Measurements from ENCODE around the gene NUP188. TPM values are rescaled to one million over a fixed set of nuclear protein-coding genes. Genes with fewer than 3 reads are reported as not detected.

The NUP188 gene, protein sequence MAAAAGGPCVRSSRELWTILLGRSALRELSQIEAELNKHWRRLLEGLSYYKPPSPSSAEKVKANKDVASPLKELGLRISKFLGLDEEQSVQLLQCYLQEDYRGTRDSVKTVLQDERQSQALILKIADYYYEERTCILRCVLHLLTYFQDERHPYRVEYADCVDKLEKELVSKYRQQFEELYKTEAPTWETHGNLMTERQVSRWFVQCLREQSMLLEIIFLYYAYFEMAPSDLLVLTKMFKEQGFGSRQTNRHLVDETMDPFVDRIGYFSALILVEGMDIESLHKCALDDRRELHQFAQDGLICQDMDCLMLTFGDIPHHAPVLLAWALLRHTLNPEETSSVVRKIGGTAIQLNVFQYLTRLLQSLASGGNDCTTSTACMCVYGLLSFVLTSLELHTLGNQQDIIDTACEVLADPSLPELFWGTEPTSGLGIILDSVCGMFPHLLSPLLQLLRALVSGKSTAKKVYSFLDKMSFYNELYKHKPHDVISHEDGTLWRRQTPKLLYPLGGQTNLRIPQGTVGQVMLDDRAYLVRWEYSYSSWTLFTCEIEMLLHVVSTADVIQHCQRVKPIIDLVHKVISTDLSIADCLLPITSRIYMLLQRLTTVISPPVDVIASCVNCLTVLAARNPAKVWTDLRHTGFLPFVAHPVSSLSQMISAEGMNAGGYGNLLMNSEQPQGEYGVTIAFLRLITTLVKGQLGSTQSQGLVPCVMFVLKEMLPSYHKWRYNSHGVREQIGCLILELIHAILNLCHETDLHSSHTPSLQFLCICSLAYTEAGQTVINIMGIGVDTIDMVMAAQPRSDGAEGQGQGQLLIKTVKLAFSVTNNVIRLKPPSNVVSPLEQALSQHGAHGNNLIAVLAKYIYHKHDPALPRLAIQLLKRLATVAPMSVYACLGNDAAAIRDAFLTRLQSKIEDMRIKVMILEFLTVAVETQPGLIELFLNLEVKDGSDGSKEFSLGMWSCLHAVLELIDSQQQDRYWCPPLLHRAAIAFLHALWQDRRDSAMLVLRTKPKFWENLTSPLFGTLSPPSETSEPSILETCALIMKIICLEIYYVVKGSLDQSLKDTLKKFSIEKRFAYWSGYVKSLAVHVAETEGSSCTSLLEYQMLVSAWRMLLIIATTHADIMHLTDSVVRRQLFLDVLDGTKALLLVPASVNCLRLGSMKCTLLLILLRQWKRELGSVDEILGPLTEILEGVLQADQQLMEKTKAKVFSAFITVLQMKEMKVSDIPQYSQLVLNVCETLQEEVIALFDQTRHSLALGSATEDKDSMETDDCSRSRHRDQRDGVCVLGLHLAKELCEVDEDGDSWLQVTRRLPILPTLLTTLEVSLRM (N-terminal part only)
- total RNA-seq, result 49.6 TPM
- long read RNA-seq, full-length matches to known transcripts, result 26 of 66 reads
- long read RNA-seq, partial matches to known transcripts, result 25 of 66 reads
- long read RNA-seq, other reads (novel, unspliced or antisense), result 15 of 66 reads

DNA sequence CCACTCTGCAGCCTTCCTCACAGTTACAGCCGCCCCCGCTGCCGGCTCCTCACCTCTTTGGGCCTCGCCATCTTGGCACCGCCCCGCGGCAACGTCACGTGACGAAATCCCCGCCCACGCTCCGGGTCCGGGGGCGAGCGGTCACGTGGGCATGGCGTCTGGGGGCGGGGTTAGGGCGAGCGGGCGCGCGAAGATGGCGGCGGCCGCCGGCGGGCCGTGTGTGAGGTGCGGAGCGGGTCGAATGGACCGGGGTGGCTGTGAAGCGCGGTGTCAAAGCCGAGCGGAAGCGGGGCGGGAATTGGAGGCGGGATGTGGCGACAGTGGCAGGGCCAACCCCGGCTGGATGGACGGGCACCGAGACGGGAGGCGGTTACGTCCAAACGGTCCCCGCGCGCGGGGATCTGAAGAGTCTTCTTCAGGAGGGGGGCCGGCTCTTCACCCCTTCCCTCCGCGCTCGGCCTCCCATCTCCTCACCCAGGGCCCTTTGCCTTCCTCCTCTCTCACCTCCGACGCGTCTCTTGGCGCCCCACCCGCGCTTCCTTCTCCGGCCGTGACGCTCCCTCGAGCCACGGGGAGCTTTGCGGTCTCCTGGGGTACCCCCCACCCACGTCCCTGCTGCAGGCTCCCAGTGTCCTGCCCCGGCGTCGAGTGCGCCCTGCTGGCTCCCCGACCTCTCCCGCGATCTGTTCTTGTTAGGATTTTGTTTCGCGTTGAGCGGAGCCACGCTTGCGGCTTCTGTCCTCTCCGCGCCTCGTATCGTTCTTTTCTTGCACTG, at the start of gene NUP188, which contains the start of gene DOLK:
NUP188 (plus strand) TSS at position 173 of the 775 bp plus-strand sequence; CDS start at position 194, 21 bp downstream.
DOLK (minus strand) TSS at position 77 of the 775 bp plus-strand sequence. CDS start 300 bp downstream, outside the sequence.
- Histone ChIP-seq H3K36me3 (peaks cover 31% of the 10 kb centered on the region), H3K27me3 (no peaks in the 10 kb centered on the region), H3K4me1 (peaks cover 24% of the 10 kb centered on the region), H3K4me3 (peak within 1 kb of the TSS; percentile 96), H3K27ac (peak within 1 kb of the TSS; percentile 92), H3K9me3 (no peaks in the 10 kb centered on the region)
- DNase-seq, result peak; percentile 98
- intact Hi-C loops (cut with DNase I), result no loop called here
- TF ChIP-seq, protein P1, sequence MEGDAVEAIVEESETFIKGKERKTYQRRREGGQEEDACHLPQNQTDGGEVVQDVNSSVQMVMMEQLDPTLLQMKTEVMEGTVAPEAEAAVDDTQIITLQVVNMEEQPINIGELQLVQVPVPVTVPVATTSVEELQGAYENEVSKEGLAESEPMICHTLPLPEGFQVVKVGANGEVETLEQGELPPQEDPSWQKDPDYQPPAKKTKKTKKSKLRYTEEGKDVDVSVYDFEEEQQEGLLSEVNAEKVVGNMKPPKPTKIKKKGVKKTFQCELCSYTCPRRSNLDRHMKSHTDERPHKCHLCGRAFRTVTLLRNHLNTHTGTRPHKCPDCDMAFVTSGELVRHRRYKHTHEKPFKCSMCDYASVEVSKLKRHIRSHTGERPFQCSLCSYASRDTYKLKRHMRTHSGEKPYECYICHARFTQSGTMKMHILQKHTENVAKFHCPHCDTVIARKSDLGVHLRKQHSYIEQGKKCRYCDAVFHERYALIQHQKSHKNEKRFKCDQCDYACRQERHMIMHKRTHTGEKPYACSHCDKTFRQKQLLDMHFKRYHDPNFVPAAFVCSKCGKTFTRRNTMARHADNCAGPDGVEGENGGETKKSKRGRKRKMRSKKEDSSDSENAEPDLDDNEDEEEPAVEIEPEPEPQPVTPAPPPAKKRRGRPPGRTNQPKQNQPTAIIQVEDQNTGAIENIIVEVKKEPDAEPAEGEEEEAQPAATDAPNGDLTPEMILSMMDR (IDR thresholded peaks at IDR 0.05), result no peak
- peak; percentile 95 for ATAC-seq

DNA sequence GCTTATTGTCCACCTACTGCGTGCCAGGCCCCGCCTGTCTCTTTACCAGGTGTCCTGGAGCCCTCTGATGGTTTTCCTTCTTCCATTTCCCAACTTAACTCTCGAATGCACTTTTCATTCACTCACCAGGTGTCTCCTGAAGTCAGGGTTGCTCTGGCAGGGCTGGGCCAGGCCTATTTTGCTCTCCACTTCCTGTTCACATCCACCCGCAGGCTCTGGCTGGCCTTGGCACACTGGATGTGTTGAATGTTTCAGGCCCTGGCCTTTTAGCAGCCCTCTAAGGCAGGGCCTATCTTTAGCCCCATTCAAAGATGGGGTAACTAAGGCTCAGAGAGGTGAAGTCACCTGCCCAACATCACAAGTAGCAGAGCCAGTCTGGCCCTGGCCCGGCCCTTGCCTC, 49.1 kb upstream of the NUP188 start:
- peak overlapping the region; percentile 49 for H3K27ac ChIP-seq
- peaks cover 41% of the 10 kb centered on the region for H3K36me3 ChIP-seq
- no peaks in the 10 kb centered on the region for H3K9me3 ChIP-seq
- no peaks in the 10 kb centered on the region for H3K27me3 ChIP-seq
- no peak overlapping the region for H3K4me3 ChIP-seq
- TF ChIP-seq, protein P1 (IDR thresholded peaks at IDR 0.05), result no peak
- ATAC-seq (no peak), DNase-seq (no peak)
- intact Hi-C loops (cut with DNase I), result no loop called here
- peaks cover 39% of the 10 kb centered on the region for H3K4me1 ChIP-seq

DNA sequence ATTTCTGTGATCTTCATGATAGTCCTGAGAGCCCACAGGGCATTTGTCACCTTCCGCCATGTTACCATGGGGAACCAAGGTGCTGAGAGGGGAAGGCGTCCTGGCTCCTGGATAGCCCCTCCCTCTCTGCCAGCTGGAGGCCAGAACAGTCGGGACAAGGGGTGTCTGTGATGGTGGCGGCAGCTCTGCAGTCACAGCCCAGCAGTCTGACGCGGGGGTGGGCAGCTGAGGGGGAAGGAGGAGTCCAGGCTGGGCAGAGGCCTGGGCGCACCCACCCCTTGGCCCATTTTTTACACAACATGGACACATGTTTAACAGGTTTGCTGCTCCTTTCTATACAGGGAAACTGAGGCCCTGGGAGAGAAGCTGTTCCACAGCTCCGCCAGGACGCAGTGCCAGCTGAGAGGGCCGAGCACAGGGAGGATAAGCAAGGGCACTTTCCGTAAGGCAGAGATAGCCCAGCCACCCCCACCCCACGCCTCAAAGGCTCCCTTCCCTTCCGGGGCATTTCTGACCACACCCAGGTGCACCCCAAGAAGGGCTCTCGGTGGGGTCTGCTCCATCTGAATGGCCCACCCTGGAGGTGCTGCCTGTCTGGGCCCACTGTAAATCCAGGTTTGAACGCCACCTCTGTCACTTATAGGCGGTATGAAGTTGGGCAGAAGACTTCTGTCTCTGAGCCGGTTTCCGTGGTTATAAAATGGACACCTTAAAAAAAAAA, 48.5 kb upstream of the NUP188 start:
- TF ChIP-seq, protein P1 (IDR thresholded peaks at IDR 0.05), result no peak
- peaks cover 34% of the 10 kb centered on the region for H3K4me1 ChIP-seq
- intact Hi-C loops (cut with DNase I), result no loop called here
- H3K27ac ChIP-seq, result peak overlapping the region; percentile 49
- ATAC-seq, result no peak
- no peaks in the 10 kb centered on the region for H3K9me3 ChIP-seq
- peaks cover 35% of the 10 kb centered on the region for H3K36me3 ChIP-seq
- H3K27me3 ChIP-seq, result no peaks in the 10 kb centered on the region
- no peak overlapping the region for H3K4me3 ChIP-seq
- DNase-seq, result no peak

DNA sequence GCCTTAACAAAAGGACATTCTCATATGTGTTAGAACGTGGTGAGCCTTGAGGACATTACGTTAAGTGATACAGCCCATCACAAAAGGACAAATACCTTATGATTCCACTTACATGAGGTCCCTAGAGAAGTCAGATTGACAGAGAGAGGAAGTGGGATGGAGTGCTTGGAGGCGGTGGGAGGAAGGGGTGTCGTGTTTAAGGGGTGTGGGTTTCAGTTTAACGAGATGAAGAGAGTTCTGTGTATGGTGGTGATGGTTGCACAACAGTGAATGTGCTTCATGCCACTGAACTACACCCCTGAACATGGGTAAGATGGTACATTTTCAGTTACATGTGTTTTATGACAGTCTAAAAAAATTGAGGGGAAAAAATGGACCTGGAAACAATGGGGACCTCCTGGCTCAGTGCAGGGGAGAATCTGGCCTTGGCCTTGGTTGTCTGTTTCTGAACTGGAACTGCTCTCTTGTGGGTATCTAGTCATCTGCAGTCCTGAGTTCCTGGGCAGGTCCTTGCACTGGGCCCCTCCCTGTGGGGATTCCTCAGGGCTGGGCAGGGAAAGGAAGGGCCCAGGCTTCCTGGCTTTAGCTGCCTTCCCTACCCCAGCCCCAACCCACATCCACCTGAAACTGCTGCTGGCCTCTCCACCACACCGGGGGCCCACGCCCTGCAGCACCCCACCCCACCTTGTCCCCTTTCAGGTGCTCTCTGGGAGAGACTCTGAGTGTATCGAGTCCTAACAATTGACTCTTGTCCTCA, 47.8 kb upstream of the NUP188 start:
- intact Hi-C loops (cut with DNase I), result no loop called here
- Histone ChIP-seq H3K27me3 (no peaks in the 10 kb centered on the region), H3K27ac (peak overlapping the region; percentile 49), H3K36me3 (peaks cover 35% of the 10 kb centered on the region), H3K4me3 (no peak overlapping the region), H3K4me1 (peaks cover 34% of the 10 kb centered on the region), H3K9me3 (no peaks in the 10 kb centered on the region)
- ATAC-seq, result peak; percentile 64
- TF ChIP-seq, protein P1 (IDR thresholded peaks at IDR 0.05), result no peak
- DNase-seq, result no peak
